ENCODE data around the gene USP32.

USP32 gene

DNA sequence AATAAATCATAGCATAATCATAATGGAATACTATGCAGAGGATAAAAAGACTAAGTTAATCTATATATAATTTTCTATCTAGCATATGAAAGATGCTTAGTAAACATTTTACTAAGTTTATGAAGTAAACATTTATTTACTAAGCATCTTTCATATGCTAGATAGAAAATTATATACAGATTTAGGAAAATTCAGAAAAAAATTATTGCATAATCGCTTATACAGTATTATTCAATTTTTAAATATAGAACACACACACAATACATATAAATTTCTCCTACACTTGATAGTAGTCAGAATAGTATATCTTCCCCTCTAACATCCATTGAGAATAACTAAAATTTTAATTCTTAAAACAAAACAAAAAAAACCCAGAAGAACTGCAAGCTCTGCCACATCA, 131.4 kb downstream of the USP32 start:
- TF ChIP-seq CTCF (IDR thresholded peaks at IDR 0.05; ENCODE audit: control insufficient read depth, insufficient read depth, low read depth, low read length, missing control alignments) = no peak
- H3K4me3 ChIP-seq (ENCODE audit: control insufficient read depth, low read depth, low read length) = no peak overlapping the region
- DNase-seq (ENCODE audit: low read depth) = no peak

DNA sequence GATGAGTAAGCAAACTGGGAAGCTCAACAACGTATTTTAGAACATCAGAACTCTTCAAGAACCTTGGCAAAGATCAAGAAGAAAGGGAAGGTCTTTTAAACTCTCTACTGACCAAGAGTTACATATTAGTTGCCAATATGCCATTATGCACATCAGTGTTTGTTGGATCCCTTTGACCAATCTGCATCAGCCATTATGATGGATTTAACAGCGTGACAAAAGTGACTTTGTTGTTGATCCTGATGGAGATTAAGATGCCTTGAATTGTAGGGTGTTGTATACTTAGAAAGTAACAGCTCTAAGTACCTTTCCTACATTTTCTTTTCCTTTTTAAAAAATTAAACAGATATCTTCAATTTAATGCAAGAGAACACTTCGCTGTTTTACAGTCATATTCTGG, 133.6 kb downstream of the USP32 start:
- TF ChIP-seq CTCF (IDR thresholded peaks at IDR 0.05; ENCODE audit: control insufficient read depth, insufficient read depth, low read depth, low read length, missing control alignments) = no peak
- no peak for DNase-seq (ENCODE audit: low read depth)
- no peak overlapping the region for H3K4me3 ChIP-seq (ENCODE audit: control insufficient read depth, low read depth, low read length)

DNA sequence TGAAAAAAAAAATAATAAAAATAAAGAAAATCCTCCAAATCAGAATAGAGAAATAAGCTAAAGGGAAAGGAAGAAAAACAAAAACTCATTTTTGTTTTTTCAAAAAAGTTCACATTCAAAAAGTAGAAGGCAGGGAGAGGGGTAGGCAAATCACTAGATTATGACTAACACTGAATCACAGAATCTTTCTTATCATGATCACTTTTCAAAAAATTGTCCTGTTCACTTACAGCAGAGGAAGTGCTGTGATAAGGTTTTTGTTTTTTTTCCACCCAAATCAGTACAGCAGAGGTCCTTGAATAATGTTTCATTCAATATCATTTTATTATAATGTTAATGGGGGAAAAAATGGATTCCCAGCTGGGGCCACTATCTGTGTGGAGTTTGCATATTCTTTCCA, 135.8 kb downstream of the USP32 start:
- no peak for TF ChIP-seq CTCF (IDR thresholded peaks at IDR 0.05; ENCODE audit: control insufficient read depth, insufficient read depth, low read depth, low read length, missing control alignments)
- no peak overlapping the region for H3K4me3 ChIP-seq (ENCODE audit: control insufficient read depth, low read depth, low read length)
- no peak for DNase-seq (ENCODE audit: low read depth)

- TF ChIP-seq CTCF (IDR thresholded peaks at IDR 0.05; ENCODE audit: control insufficient read depth, insufficient read depth, low read depth, low read length, missing control alignments) = no peak
- no peak for DNase-seq (ENCODE audit: low read depth)
- H3K4me3 ChIP-seq (ENCODE audit: control insufficient read depth, low read depth, low read length) = no peak overlapping the region
Observed at GRCh38 chr17:60253048-60253447, 138.9 kb downstream of the USP32 start.

DNA sequence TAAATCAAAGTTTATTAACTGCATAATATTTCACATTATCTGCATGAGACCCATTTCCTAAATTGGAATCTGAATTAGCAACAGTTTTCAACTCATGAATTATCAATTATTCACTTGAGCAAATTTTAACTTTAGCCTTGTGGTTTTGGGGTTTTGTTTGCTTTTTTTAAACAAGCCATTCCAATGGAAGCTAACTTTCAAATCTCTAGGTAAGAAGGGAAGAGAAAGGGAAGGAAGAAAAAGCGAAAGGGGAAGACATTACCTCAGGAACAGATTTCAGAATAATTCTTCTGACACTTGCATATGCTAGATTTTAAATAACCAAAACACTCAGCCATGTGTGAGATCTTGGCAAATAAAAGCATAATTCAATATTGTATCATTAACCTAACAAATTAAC, 139.5 kb downstream of the USP32 start:
- TF ChIP-seq CTCF (IDR thresholded peaks at IDR 0.05; ENCODE audit: control insufficient read depth, insufficient read depth, low read depth, low read length, missing control alignments) = no peak
- no peak overlapping the region for H3K4me3 ChIP-seq (ENCODE audit: control insufficient read depth, low read depth, low read length)
- no peak for DNase-seq (ENCODE audit: low read depth)

DNA sequence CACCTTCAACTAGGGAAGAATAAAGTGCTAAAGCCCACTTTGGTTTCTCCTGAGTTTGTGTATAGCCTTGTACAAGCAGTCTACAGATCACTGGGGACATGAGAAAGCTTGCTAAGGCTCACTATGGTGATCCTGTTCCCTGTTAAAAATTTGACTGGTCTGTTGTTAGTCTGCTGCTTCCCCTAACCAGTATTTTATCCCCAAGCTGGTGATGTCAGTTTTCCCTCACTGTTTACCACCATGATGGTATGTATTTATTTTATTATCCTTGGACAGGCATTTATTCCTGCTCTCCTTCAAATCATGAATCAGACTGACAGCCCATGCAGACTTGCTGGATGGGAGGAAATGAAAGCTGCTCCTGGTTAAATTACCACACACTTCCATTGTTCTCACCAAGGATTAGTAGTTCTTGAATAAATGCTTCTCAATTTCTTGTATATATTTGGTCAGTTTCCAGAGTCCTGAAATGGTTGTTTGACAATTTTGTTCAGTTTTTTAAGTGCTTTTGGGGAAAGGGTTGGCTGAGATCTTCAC, 142.6 kb downstream of the USP32 start:
- no peak overlapping the region for H3K4me3 ChIP-seq (ENCODE audit: control insufficient read depth, low read depth, low read length)
- DNase-seq (ENCODE audit: low read depth) = no peak
- no peak for TF ChIP-seq CTCF (IDR thresholded peaks at IDR 0.05; ENCODE audit: control insufficient read depth, insufficient read depth, low read depth, low read length, missing control alignments)

Measured in AG09309 (cell line).